GM23248 (cell line): ENCODE results near the gene AFDN.

ENCODE experiments used
- EZH2 ChIP-seq: fragments of 200-600 bp; sonication (generic); IDR thresholded peaks from 2 replicates; pipeline ENCODE4 v1.6.1; 2018; ENCODE audit warnings: antibody characterized with exemption, mild to moderate bottlenecking; ENCODE audit not compliant: insufficient read depth, poor library complexity, severe bottlenecking
- EZH2phosphoT487 ChIP-seq: fragments of 200-600 bp; sonication (generic); IDR thresholded peaks from 2 replicates; pipeline ENCODE4 v1.6.1; 2018; ENCODE audit warnings: antibody characterized with exemption, moderate library complexity, mild to moderate bottlenecking, low read depth; ENCODE audit not compliant: insufficient read depth

GRCh38 chr6:168016176-168016620, 189.5 kb downstream of the AFDN start:
- TF ChIP-seq EZH2: no peak
- no peak for TF ChIP-seq EZH2phosphoT487
